K562 (cell line): ENCODE measurements around the gene PAQR7. TPM values are rescaled to one million over a fixed set of nuclear protein-coding genes. Genes with fewer than 3 reads are reported as not detected.
A peak's percentile ranks its signal among the peaks of the same experiment; 100 is the strongest.

Experiments used
- CBFA2T3 ChIP-seq: fragments of 450-650 bp; IDR thresholded peaks from 2 replicates; pipeline ENCODE4 v1.6.1; 2017
- CEBPB ChIP-seq: fragments of 450-650 bp; IDR thresholded peaks from 2 replicates; pipeline ENCODE4 v1.6.1; 2016; ENCODE audit warnings: missing genetic modification characterization, missing compliant biosample characterization
- MEF2D ChIP-seq: conservative IDR thresholded peaks from 2 replicates; pipeline ENCODE4 v1.6.1; 2016; ENCODE audit warnings: low read depth, missing genetic modification characterization, missing compliant biosample characterization
- NCOA1 ChIP-seq: fragments of 450-650 bp; IDR thresholded peaks from 2 replicates; pipeline ENCODE4 v1.6.1; 2016; ENCODE audit warnings: low read depth
- NCOA4 ChIP-seq: fragments of 450-650 bp; IDR thresholded peaks from 2 replicates; pipeline ENCODE4 v1.6.1; 2018; ENCODE audit warnings: mild to moderate bottlenecking; ENCODE audit not compliant: partially characterized antibody
- RBM14 ChIP-seq: fragments of 200-400 bp; formaldehyde crosslinking; IDR thresholded peaks from 2 replicates; pipeline ENCODE4 v1.6.1; 2018; ENCODE audit warnings: low read depth, mild to moderate bottlenecking, low read length, moderate library complexity, borderline replicate concordance; ENCODE audit not compliant: insufficient read depth
- SAFB2 ChIP-seq: fragments of 200-400 bp; formaldehyde crosslinking; IDR thresholded peaks from 2 replicates; pipeline ENCODE4 v1.6.1; 2018; ENCODE audit warnings: borderline replicate concordance, low read length, low read depth, moderate library complexity; ENCODE audit not compliant: severe bottlenecking
- SMAD1 ChIP-seq: fragments of 150-350 bp; IDR thresholded peaks from 2 replicates; pipeline ENCODE4 v1.6.1; 2014; ENCODE audit warnings: low read length, low read depth; ENCODE audit not compliant: partially characterized antibody
- SMARCB1 ChIP-seq: IDR thresholded peaks from 2 replicates; pipeline ENCODE4 v1.6.1; 2011; ENCODE audit warnings: improper control_type of control experiment, low read depth; ENCODE audit not compliant: insufficient read length
- ZC3H8 ChIP-seq: fragments of 450-650 bp; IDR thresholded peaks from 2 replicates; pipeline ENCODE4 v1.6.1; 2017
- ZNF707 ChIP-seq: fragments of 250-450 bp; sonication (Bioruptor Pico); conservative IDR thresholded peaks from 2 replicates; pipeline ENCODE4 v1.8.0; 2022; ENCODE audit warnings: inconsistent platforms, mild to moderate bottlenecking, moderate library complexity
- polyA plus RNA-seq, 8 experiments: library from polyadenylated mRNA; depleted of rRNA in 4 of 8; stranded (reverse) in 5 of 8; unstranded in 3 of 8; fragments of >200 nt; fragmentation: Nextera tagmentation in 2 of 8; fragmentation: Illumina TruSeq in 1 of 8; extraction: Ambion mirVana in 2 of 8; extraction: Trizol in 1 of 8; gene quantifications; 2 replicates each; pipeline versions ENCODE4 v1.2.1 to v1.2.3, GENCODE V29; 2011 to 2014; ENCODE audit warnings: inconsistent platforms in 1 of 8, missing spikeins in 1 of 8
- total RNA-seq, 7 experiments: library from RNA; depleted of rRNA in 6 of 7; stranded (reverse); fragments of >200 nt in 6 of 7; fragmentation: Illumina TruSeq in 2 of 7; extraction: Trizol in 2 of 7; gene quantifications; 2 replicates each; pipeline versions ENCODE4 v1.2.1 to v1.2.3, GENCODE V29; 2011 to 2021; ENCODE audit warnings: low replicate concordance in 1 of 7
- TF ChIP-seq, protein P1 (sequence below): fragments of 450-650 bp; IDR thresholded peaks from 2 replicates; pipeline ENCODE4 v1.7.0; 2016; ENCODE audit warnings: borderline replicate concordance
- TF ChIP-seq, protein P2 (sequence below): fragments of 450-650 bp; IDR thresholded peaks from 2 replicates; pipeline ENCODE4 v1.6.1; 2016; ENCODE audit warnings: low read depth
- TF ChIP-seq, protein P3 (sequence below): sonication (generic); formaldehyde crosslinking; IDR thresholded peaks from 2 replicates; pipeline ENCODE4 v1.4.0; 2020; ENCODE audit warnings: mild to moderate bottlenecking, missing genetic modification reagents

PAQR7 gene
- total and polyA plus RNA-seq, 9 of the 15 experiments (the other 6 are each of a cell fraction or from before 2014, with no cell fraction given): 1.1 to 5.2 (median 2.6) TPM

GRCh38 chr1:25905680-25906643 lies 30.5 kb upstream of the PAQR7 start, which contains the start of gene STMN1 (continued):
- TF ChIP-seq, protein P1, sequence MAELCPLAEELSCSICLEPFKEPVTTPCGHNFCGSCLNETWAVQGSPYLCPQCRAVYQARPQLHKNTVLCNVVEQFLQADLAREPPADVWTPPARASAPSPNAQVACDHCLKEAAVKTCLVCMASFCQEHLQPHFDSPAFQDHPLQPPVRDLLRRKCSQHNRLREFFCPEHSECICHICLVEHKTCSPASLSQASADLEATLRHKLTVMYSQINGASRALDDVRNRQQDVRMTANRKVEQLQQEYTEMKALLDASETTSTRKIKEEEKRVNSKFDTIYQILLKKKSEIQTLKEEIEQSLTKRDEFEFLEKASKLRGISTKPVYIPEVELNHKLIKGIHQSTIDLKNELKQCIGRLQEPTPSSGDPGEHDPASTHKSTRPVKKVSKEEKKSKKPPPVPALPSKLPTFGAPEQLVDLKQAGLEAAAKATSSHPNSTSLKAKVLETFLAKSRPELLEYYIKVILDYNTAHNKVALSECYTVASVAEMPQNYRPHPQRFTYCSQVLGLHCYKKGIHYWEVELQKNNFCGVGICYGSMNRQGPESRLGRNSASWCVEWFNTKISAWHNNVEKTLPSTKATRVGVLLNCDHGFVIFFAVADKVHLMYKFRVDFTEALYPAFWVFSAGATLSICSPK: no peak
- TF ChIP-seq ZNF707 (CRISPR knock-in tag) (no peak), CBFA2T3 (peak; percentile 20; the same call in 1 of the 2 replicates), CEBPB (no peak), SMARCB1 (no peak), ZC3H8 (no peak), SAFB2 (no peak), RBM14 (0 out of 2 replicates have a peak, but pooled peaks have one; percentile 40), NCOA1 (no peak), MEF2D (tag) (no peak), SMAD1 (peak; percentile 86), NCOA4 (no peak)
- TF ChIP-seq, protein P2, sequence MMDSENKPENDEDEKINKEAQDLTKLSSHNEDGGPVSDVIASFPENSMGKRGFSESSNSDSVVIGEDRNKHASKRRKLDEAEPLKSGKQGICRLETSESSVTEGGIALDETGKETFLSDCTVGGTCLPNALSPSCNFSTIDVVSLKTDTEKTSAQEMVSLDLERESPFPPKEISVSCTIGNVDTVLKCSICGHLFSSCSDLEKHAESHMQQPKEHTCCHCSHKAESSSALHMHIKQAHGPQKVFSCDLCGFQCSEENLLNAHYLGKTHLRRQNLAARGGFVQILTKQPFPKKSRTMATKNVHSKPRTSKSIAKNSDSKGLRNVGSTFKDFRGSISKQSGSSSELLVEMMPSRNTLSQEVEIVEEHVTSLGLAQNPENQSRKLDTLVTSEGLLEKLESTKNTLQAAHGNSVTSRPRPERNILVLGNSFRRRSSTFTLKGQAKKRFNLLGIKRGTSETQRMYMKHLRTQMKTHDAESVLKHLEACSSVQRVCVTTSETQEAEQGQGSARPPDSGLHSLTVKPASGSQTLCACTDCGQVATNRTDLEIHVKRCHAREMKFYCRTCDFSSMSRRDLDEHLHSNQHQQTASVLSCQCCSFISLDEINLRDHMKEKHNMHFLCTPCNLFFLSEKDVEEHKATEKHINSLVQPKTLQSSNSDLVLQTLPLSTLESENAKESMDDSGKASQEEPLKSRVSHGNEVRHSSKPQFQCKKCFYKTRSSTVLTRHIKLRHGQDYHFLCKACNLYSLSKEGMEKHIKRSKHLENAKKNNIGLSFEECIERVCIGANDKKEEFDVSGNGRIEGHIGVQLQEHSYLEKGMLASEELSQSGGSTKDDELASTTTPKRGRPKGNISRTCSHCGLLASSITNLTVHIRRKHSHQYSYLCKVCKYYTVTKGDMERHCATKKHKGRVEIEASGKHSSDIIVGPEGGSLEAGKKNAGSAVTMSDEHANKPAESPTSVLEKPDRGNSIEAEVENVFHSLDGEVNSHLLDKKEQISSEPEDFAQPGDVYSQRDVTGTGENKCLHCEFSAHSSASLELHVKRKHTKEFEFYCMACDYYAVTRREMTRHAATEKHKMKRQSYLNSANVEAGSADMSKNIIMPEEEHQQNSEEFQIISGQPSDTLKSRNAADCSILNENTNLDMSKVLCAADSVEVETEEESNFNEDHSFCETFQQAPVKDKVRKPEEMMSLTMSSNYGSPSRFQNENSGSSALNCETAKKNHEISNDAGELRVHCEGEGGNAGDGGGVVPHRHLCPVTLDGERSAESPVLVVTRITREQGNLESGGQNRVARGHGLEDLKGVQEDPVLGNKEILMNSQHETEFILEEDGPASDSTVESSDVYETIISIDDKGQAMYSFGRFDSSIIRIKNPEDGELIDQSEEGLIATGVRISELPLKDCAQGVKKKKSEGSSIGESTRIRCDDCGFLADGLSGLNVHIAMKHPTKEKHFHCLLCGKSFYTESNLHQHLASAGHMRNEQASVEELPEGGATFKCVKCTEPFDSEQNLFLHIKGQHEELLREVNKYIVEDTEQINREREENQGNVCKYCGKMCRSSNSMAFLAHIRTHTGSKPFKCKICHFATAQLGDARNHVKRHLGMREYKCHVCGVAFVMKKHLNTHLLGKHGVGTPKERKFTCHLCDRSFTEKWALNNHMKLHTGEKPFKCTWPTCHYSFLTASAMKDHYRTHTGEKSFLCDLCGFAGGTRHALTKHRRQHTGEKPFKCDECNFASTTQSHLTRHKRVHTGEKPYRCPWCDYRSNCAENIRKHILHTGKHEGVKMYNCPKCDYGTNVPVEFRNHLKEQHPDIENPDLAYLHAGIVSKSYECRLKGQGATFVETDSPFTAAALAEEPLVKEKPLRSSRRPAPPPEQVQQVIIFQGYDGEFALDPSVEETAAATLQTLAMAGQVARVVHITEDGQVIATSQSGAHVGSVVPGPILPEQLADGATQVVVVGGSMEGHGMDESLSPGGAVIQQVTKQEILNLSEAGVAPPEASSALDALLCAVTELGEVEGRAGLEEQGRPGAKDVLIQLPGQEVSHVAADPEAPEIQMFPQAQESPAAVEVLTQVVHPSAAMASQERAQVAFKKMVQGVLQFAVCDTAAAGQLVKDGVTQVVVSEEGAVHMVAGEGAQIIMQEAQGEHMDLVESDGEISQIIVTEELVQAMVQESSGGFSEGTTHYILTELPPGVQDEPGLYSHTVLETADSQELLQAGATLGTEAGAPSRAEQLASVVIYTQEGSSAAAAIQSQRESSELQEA: no peak
- TF ChIP-seq, protein P3, sequence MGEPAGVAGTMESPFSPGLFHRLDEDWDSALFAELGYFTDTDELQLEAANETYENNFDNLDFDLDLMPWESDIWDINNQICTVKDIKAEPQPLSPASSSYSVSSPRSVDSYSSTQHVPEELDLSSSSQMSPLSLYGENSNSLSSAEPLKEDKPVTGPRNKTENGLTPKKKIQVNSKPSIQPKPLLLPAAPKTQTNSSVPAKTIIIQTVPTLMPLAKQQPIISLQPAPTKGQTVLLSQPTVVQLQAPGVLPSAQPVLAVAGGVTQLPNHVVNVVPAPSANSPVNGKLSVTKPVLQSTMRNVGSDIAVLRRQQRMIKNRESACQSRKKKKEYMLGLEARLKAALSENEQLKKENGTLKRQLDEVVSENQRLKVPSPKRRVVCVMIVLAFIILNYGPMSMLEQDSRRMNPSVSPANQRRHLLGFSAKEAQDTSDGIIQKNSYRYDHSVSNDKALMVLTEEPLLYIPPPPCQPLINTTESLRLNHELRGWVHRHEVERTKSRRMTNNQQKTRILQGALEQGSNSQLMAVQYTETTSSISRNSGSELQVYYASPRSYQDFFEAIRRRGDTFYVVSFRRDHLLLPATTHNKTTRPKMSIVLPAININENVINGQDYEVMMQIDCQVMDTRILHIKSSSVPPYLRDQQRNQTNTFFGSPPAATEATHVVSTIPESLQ (CRISPR knock-in tag): peak; percentile 80
